ENCODE measurements around the gene IL1RAPL1.

IL1RAPL1 gene

GRCh38 chrX:29926659-29927058, 1339.4 kb downstream of the IL1RAPL1 start:
- no peak for DNase-seq

GRCh38 chrX:29935455-29935854, 1348.2 kb downstream of the IL1RAPL1 start:
- no peak for DNase-seq

GRCh38 chrX:29940750-29941149, 1353.5 kb downstream of the IL1RAPL1 start:
- DNase-seq: no peak

- no peak for DNase-seq
Observed at GRCh38 chrX:29941287-29941686, 1354.0 kb downstream of the IL1RAPL1 start.

- no peak for DNase-seq
Observed at GRCh38 chrX:29947225-29947624, 1360.0 kb downstream of the IL1RAPL1 start.

- no peak for DNase-seq
Observed at GRCh38 chrX:29948653-29949052, 1361.4 kb downstream of the IL1RAPL1 start.

- no peak for DNase-seq
Observed at GRCh38 chrX:29952016-29952415, 1364.8 kb downstream of the IL1RAPL1 start.

- no peak for DNase-seq
Observed at GRCh38 chrX:29962061-29962460, 1374.8 kb downstream of the IL1RAPL1 start.

- no peak for DNase-seq
Observed at GRCh38 chrX:29965634-29966033, 1378.4 kb downstream of the IL1RAPL1 start.

GRCh38 chrX:29992083-29992482, 1404.8 kb downstream of the IL1RAPL1 start:
- DNase-seq: no peak

- no peak for DNase-seq
Observed at GRCh38 chrX:30005813-30006212, 1418.6 kb downstream of the IL1RAPL1 start.

Measured in CD4-positive, alpha-beta T cell treated with Interleukin-17A for 1 hour (primary cell).